ENCODE results near the gene CPLX1.
A peak's percentile ranks its signal among the peaks of the same experiment; 100 is the strongest.
"Not testable (repeated sequence)": the region's sequence is repeated elsewhere in the genome, so short reads cannot be mapped to it uniquely, and the experiment has no call there.

Gene CPLX1

GRCh38 chr4:789571-790465, 36.1 kb downstream of the CPLX1 start:
- no peak for DNase-seq

GRCh38 chr4:788636-789297, 37.2 kb downstream of the CPLX1 start:
- no peak for DNase-seq

GRCh38 chr4:788006-788635, 37.8 kb downstream of the CPLX1 start:
- DNase-seq = no peak

DNA sequence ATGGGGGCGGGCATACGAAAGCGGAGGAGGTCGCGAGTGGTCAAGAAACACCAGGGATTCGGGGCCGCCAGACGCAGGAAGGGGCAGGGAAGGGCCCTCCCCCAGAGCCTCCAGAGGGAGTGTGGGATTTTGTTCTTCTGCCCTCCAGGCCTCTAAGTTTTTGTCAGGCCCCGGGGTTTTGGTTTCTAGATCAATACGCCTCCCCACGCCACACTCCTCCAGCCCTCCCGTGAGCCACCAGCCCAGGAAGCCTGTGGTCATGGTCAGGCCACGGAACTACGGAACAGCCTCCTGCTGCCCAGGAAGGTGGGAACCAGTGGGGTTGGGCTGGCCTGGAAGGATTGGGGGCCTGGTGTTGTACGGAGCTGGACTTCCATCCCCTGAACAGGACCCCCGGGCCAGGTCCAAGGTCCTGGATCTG, 38.4 kb downstream of the CPLX1 start:
- DNase-seq = no peak

GRCh38 chr4:786861-787300, 39.0 kb downstream of the CPLX1 start:
- no peak for DNase-seq

- no peak for DNase-seq
These were observed 39.7 kb downstream of the CPLX1 start for GRCh38 chr4:786074-786741.

GRCh38 chr4:785332-786073, 40.4 kb downstream of the CPLX1 start:
- DNase-seq = no peak

- no peak for DNase-seq
These were observed 41.3 kb downstream of the CPLX1 start for GRCh38 chr4:784401-785331.

- peak; percentile 99 for DNase-seq
These were observed 44.3 kb downstream of the CPLX1 start for GRCh38 chr4:781493-782216.

DNA sequence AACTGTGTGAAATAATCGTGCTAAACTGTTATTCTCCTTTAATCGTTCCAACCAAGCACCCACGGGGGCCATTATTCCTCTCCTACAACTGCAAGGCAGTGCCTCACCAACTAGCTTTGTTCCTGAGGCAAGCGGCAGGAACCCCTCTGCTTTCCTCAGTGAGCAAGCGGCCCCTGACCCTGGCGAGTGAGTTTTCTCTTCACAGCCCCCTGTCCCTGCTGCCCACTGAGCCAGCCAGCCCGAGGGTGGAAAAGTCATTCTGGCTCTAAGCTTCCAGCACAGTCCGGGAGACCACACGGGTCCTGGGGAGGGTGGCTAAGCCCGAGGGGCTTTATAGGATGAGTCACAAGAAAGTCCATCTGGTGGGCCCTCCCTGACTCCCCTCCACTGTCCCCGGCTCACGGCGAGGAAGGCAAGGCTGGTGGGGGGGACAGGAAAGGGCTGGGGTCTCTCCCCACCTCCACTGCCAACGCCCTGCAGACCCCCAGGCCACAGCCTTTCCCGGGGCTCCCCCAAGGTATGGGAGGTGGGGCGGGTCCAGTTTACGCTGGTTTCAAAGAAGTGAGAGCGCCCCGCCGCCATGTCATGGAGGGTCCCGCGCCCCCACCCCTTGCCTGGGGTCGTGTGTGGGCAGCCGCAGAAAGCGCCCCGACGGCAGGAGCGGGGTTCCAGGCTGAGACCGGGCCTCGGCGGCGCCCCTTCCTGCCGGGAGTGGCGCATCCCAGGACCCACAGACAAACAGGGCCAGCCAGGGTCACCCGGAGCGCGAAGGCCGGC, 45.0 kb downstream of the CPLX1 start:
- no peak for DNase-seq

GRCh38 chr4:780255-780654, 45.7 kb downstream of the CPLX1 start:
- DNase-seq = not testable (repeated sequence)

DNA sequence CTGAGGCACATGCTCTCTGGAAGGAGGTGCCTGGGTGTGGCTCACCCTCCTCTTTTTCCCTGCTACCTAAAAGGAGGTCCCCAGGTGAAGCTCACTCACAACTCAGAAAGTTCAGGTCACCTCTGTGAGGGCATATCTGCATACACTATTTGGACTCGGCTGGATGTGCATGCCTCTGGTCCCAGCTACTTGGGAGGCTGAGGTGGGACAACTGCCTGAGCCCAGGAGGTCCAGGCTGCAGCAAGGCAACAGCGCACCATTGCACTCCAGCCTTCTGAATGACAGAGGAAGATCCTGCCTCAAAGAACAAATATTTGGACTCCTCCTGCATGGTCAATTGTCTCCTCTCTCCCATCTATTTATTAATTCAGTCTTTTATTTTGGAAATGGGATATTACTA, 46.4 kb downstream of the CPLX1 start:
- DNase-seq = no peak

- DNase-seq = no peak
These were observed 48.2 kb downstream of the CPLX1 start for GRCh38 chr4:777520-778262.

- no peak for DNase-seq
These were observed 49.0 kb downstream of the CPLX1 start for GRCh38 chr4:776743-777441.

GRCh38 chr4:775485-775884, 50.4 kb downstream of the CPLX1 start:
- not testable (repeated sequence) for DNase-seq

DNA sequence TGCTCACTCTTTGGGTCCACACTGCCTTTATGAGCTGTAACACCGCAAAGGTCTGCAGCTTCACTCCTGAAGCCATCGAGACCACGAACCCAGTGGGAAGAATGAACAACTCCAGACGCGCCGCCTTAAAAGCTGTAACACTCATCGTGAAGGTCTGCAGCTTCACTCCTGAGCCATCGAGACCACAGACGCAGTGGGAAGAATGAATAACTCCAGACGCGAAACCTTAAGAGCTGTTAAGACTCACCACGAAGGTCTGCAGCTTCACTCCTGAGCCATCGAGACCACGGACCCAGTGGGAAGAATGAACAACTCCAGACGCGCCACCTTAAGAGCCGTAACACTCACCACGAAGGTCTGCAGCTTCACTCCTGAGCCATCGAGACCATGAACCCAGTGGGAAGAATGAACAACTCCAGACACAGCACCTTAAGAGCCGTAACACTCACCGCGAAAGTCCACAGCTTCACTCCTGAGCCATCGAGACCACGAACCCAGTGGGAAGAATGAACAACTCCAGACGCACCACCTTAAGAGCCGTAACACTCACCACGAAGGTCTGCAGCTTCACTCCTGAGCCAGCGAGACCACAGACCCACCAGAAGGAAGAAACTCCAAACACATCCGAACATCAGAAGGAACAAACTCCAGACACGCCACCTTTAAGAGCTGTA, 51.4 kb downstream of the CPLX1 start:
- not testable (repeated sequence) for DNase-seq

- no peak for DNase-seq
These were observed 52.7 kb downstream of the CPLX1 start for GRCh38 chr4:773214-773613.

DNA sequence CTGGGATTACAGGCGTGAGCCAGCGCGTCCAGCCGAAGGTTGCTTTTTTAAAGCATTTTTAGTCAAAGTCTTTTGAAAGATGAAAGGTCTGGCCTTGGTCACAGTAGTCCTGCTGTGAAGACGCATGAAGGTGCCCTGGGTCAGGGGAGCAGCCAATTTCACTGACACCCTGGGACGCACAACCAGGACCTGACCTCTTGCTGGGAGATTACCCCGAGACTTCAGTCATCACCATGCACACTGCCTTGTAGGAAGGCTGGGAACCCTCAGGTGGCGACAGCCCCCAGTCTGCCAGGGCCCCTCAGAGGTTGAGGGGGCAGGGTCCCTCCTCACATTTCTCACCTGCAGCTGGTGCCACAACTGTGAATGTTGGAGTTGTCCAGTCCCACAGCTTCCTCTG, 53.2 kb downstream of the CPLX1 start:
- no peak for DNase-seq

Data from CD4-positive, alpha-beta T cell treated with Interleukin-17A for 1 hour (primary cell).